ENCODE data around the gene MFNG.
"Not testable (repeated sequence)": the region's sequence is repeated elsewhere in the genome, so short reads cannot be mapped to it uniquely, and the experiment has no call there.

Gene MFNG

GRCh38 chr22:37471727-37472417, 14.3 kb downstream of the MFNG start:
- Histone ChIP-seq H3K9me3 (ENCODE audit: control insufficient read depth, low read length) (no peaks in the 10 kb centered on the region), H3K36me3 (ENCODE audit: control insufficient read depth, insufficient read depth, low read length) (no peaks in the 10 kb centered on the region), H3K4me3 (ENCODE audit: extremely low read depth, insufficient read depth, low read length, poor library complexity, severe bottlenecking) (no peak overlapping the region), H3K27ac (ENCODE audit: low read depth, low read length, severe bottlenecking) (no peak overlapping the region), H3K4me1 (ENCODE audit: control insufficient read depth, insufficient read depth, low read length, poor library complexity, severe bottlenecking) (no peaks in the 10 kb centered on the region)
- WGBS, 2 experiments (ENCODE audit: insufficient coverage in 2 of 2), result 78 to 93% methylated on average over 5 of the region's 9 CpGs

- H3K27ac ChIP-seq (ENCODE audit: low read depth, low read length, severe bottlenecking), result no peak overlapping the region
- no peaks in the 10 kb centered on the region for H3K9me3 ChIP-seq (ENCODE audit: control insufficient read depth, low read length)
- no peak overlapping the region for H3K4me3 ChIP-seq (ENCODE audit: extremely low read depth, insufficient read depth, low read length, poor library complexity, severe bottlenecking)
- H3K4me1 ChIP-seq (ENCODE audit: control insufficient read depth, insufficient read depth, low read length, poor library complexity, severe bottlenecking), result no peaks in the 10 kb centered on the region
- WGBS, 2 experiments (ENCODE audit: insufficient coverage in 2 of 2), result 83 to 87% methylated on average over 2 to 3 of the region's 5 CpGs
- no peaks in the 10 kb centered on the region for H3K36me3 ChIP-seq (ENCODE audit: control insufficient read depth, insufficient read depth, low read length)
These were observed 16.1 kb downstream of the MFNG start for GRCh38 chr22:37470087-37470445.

- Histone ChIP-seq H3K27ac (ENCODE audit: low read depth, low read length, severe bottlenecking) (no peak overlapping the region), H3K9me3 (ENCODE audit: control insufficient read depth, low read length) (no peaks in the 10 kb centered on the region), H3K36me3 (ENCODE audit: control insufficient read depth, insufficient read depth, low read length) (no peaks in the 10 kb centered on the region), H3K4me3 (ENCODE audit: extremely low read depth, insufficient read depth, low read length, poor library complexity, severe bottlenecking) (no peak overlapping the region), H3K4me1 (ENCODE audit: control insufficient read depth, insufficient read depth, low read length, poor library complexity, severe bottlenecking) (no peaks in the 10 kb centered on the region)
- WGBS, 2 experiments (ENCODE audit: insufficient coverage in 2 of 2), result 80 to 90% methylated on average over 7 to 8 of the region's 8 CpGs
These were observed 16.6 kb downstream of the MFNG start for GRCh38 chr22:37469416-37470086.

GRCh38 chr22:37468201-37468695, 17.9 kb downstream of the MFNG start:
- not testable (repeated sequence) for H3K4me3 ChIP-seq (ENCODE audit: extremely low read depth, insufficient read depth, low read length, poor library complexity, severe bottlenecking)

GRCh38 chr22:37467391-37467955, 18.7 kb downstream of the MFNG start:
- H3K9me3 ChIP-seq (ENCODE audit: control insufficient read depth, low read length), result no peaks in the 10 kb centered on the region
- WGBS, 2 experiments (ENCODE audit: insufficient coverage in 2 of 2), result 65 to 69% methylated on average over 6 to 10 of the region's 14 CpGs
- H3K4me3 ChIP-seq (ENCODE audit: extremely low read depth, insufficient read depth, low read length, poor library complexity, severe bottlenecking), result no peak overlapping the region
- no peak overlapping the region for H3K27ac ChIP-seq (ENCODE audit: low read depth, low read length, severe bottlenecking)
- H3K36me3 ChIP-seq (ENCODE audit: control insufficient read depth, insufficient read depth, low read length), result no peaks in the 10 kb centered on the region
- H3K4me1 ChIP-seq (ENCODE audit: control insufficient read depth, insufficient read depth, low read length, poor library complexity, severe bottlenecking), result no peaks in the 10 kb centered on the region

More at GRCh38 chr22:37468201-37468695, 17.9 kb downstream of the MFNG start:
- not testable (repeated sequence) for H3K9me3 ChIP-seq (ENCODE audit: control insufficient read depth, low read length); H3K4me1 ChIP-seq (ENCODE audit: control insufficient read depth, insufficient read depth, low read length, poor library complexity, severe bottlenecking); H3K36me3 ChIP-seq (ENCODE audit: control insufficient read depth, insufficient read depth, low read length); H3K27ac ChIP-seq (ENCODE audit: low read depth, low read length, severe bottlenecking)
- 87 to 89% methylated on average over 14 of the region's 14 CpGs for WGBS, 2 experiments (ENCODE audit: insufficient coverage in 2 of 2)

- no peaks in the 10 kb centered on the region for H3K9me3 ChIP-seq (ENCODE audit: control insufficient read depth, low read length)
These were observed 22.0 kb downstream of the MFNG start for GRCh38 chr22:37464181-37464580.

GRCh38 chr22:37462983-37463382, 23.2 kb downstream of the MFNG start:
- no peaks in the 10 kb centered on the region for H3K36me3 ChIP-seq (ENCODE audit: control insufficient read depth, insufficient read depth, low read length)
- 0% methylated on average over 1 of the region's 5 CpGs; no CpG with 5 or more reads in 1 of the 2 experiments for WGBS, 2 experiments (ENCODE audit: insufficient coverage in 2 of 2)
- no peaks in the 10 kb centered on the region for H3K4me1 ChIP-seq (ENCODE audit: control insufficient read depth, insufficient read depth, low read length, poor library complexity, severe bottlenecking)
- H3K9me3 ChIP-seq (ENCODE audit: control insufficient read depth, low read length), result no peaks in the 10 kb centered on the region
- H3K27ac ChIP-seq (ENCODE audit: low read depth, low read length, severe bottlenecking), result no peak overlapping the region
- no peak overlapping the region for H3K4me3 ChIP-seq (ENCODE audit: extremely low read depth, insufficient read depth, low read length, poor library complexity, severe bottlenecking)

More at GRCh38 chr22:37464181-37464580, 22.0 kb downstream of the MFNG start:
- Histone ChIP-seq H3K4me3 (ENCODE audit: extremely low read depth, insufficient read depth, low read length, poor library complexity, severe bottlenecking) (no peak overlapping the region), H3K4me1 (ENCODE audit: control insufficient read depth, insufficient read depth, low read length, poor library complexity, severe bottlenecking) (no peaks in the 10 kb centered on the region), H3K36me3 (ENCODE audit: control insufficient read depth, insufficient read depth, low read length) (no peaks in the 10 kb centered on the region), H3K27ac (ENCODE audit: low read depth, low read length, severe bottlenecking) (no peak overlapping the region)
- WGBS, 2 experiments (ENCODE audit: insufficient coverage in 2 of 2), result 44 to 100% methylated on average over 1 of the region's 4 CpGs

GRCh38 chr22:37462436-37462835, 23.7 kb downstream of the MFNG start:
- Histone ChIP-seq H3K4me1 (ENCODE audit: control insufficient read depth, insufficient read depth, low read length, poor library complexity, severe bottlenecking) (no peaks in the 10 kb centered on the region), H3K9me3 (ENCODE audit: control insufficient read depth, low read length) (no peaks in the 10 kb centered on the region), H3K27ac (ENCODE audit: low read depth, low read length, severe bottlenecking) (no peak overlapping the region), H3K36me3 (ENCODE audit: control insufficient read depth, insufficient read depth, low read length) (no peaks in the 10 kb centered on the region), H3K4me3 (ENCODE audit: extremely low read depth, insufficient read depth, low read length, poor library complexity, severe bottlenecking) (no peak overlapping the region)
- WGBS, 2 experiments (ENCODE audit: insufficient coverage in 2 of 2), result 78 to 83% methylated on average over 4 to 5 of the region's 5 CpGs

- Histone ChIP-seq H3K4me3 (ENCODE audit: extremely low read depth, insufficient read depth, low read length, poor library complexity, severe bottlenecking) (no peak overlapping the region), H3K36me3 (ENCODE audit: control insufficient read depth, insufficient read depth, low read length) (no peaks in the 10 kb centered on the region), H3K27ac (ENCODE audit: low read depth, low read length, severe bottlenecking) (no peak overlapping the region), H3K4me1 (ENCODE audit: control insufficient read depth, insufficient read depth, low read length, poor library complexity, severe bottlenecking) (no peaks in the 10 kb centered on the region), H3K9me3 (ENCODE audit: control insufficient read depth, low read length) (no peaks in the 10 kb centered on the region)
- 46 to 55% methylated on average over 4 of the region's 6 CpGs for WGBS, 2 experiments (ENCODE audit: insufficient coverage in 2 of 2)
These were observed 24.2 kb downstream of the MFNG start for GRCh38 chr22:37461961-37462360.

GRCh38 chr22:37460684-37461083, 25.5 kb downstream of the MFNG start:
- WGBS, 2 experiments (ENCODE audit: insufficient coverage in 2 of 2), result 89 to 92% methylated on average over 2 of the region's 3 CpGs
- H3K4me1 ChIP-seq (ENCODE audit: control insufficient read depth, insufficient read depth, low read length, poor library complexity, severe bottlenecking), result peaks cover 9% of the 10 kb centered on the region
- no peak overlapping the region for H3K4me3 ChIP-seq (ENCODE audit: extremely low read depth, insufficient read depth, low read length, poor library complexity, severe bottlenecking)
- H3K9me3 ChIP-seq (ENCODE audit: control insufficient read depth, low read length), result no peaks in the 10 kb centered on the region
- no peak overlapping the region for H3K27ac ChIP-seq (ENCODE audit: low read depth, low read length, severe bottlenecking)
- no peaks in the 10 kb centered on the region for H3K36me3 ChIP-seq (ENCODE audit: control insufficient read depth, insufficient read depth, low read length)

- peaks cover 21% of the 10 kb centered on the region for H3K4me1 ChIP-seq (ENCODE audit: control insufficient read depth, insufficient read depth, low read length, poor library complexity, severe bottlenecking)
- no peaks in the 10 kb centered on the region for H3K36me3 ChIP-seq (ENCODE audit: control insufficient read depth, insufficient read depth, low read length)
- 82 to 97% methylated on average over 4 to 7 of the region's 9 CpGs for whole genome bisulfite sequencing, 2 experiments (ENCODE audit: insufficient coverage in 2 of 2)
- H3K4me3 ChIP-seq (ENCODE audit: extremely low read depth, insufficient read depth, low read length, poor library complexity, severe bottlenecking), result no peak overlapping the region
- no peaks in the 10 kb centered on the region for H3K9me3 ChIP-seq (ENCODE audit: control insufficient read depth, low read length)
- no peak overlapping the region for H3K27ac ChIP-seq (ENCODE audit: low read depth, low read length, severe bottlenecking)
These were observed 27.0 kb downstream of the MFNG start for GRCh38 chr22:37459206-37459605.
